ENCODE data around the gene BCAS4.

- TF ChIP-seq POLR2AphosphoS5 (IDR thresholded peaks at IDR 0.05; ENCODE audit: low read depth, low read length) = no peak
- TF ChIP-seq TAF1 (IDR thresholded peaks at IDR 0.05; ENCODE audit: low read depth, low read length) = no peak
- TF ChIP-seq POLR2A (IDR thresholded peaks at IDR 0.05; ENCODE audit: low read depth, low read length) = no peak
- no peak for TF ChIP-seq SPI1 (IDR thresholded peaks at IDR 0.05; ENCODE audit: low read depth, low read length)
- no peak for TF ChIP-seq POU2F2 (IDR thresholded peaks at IDR 0.05; ENCODE audit: low read depth, low read length)
- TF ChIP-seq PAX5 (IDR thresholded peaks at IDR 0.05; ENCODE audit: insufficient read depth, low read length, severe bottlenecking) = no peak
Observed at GRCh38 chr20:50876816-50877215, 82.0 kb downstream of the BCAS4 start.
